Measurements from ENCODE around the gene PODXL2.

- TF ChIP-seq POLR2A (IDR thresholded peaks at IDR 0.05) (no peak), CTCF (IDR thresholded peaks at IDR 0.05) (no peak), EP300 (IDR thresholded peaks at IDR 0.05; ENCODE audit: low read depth) (no peak)
Measured at GRCh38 chr3:127639173-127640041, 10.4 kb downstream of the PODXL2 start.

Measured in transverse colon (tissue), 3 donors.